SK-N-MC (cell line): ENCODE results near the gene CACNB4.

Experiments
- DNase-seq: peaks from one replicate; pipeline ENCODE4 v3.0.0-alpha.2; 2011; ENCODE audit warnings: low read depth, low spot score
- H3K27ac ChIP-seq: fragments of 200-600 bp; sonication (generic); 2 replicates; pipeline ENCODE4 v1.5.1; 2016; ENCODE audit warnings: mixed run types
- H3K36me3 ChIP-seq: fragments of 200-600 bp; sonication (generic); 2 replicates; pipeline ENCODE4 v1.6.1; 2017; ENCODE audit warnings: antibody characterized with exemption, low read length, mixed read lengths; ENCODE audit not compliant: insufficient read depth
- H3K4me3 ChIP-seq: fragments of 200-600 bp; sonication (generic); 2 replicates; pipeline ENCODE4 v1.5.1; 2016
- H3K9ac ChIP-seq: fragments of 200-600 bp; sonication (generic); 2 replicates; pipeline ENCODE4 v1.8.0; 2017; ENCODE audit warnings: mixed run types, mixed read lengths; ENCODE audit not compliant: insufficient read length
- H3K9me3 ChIP-seq: fragments of 200-600 bp; sonication (generic); 2 replicates; pipeline ENCODE4 v1.6.1; 2017; ENCODE audit warnings: low read depth, mild to moderate bottlenecking, antibody characterized with exemption, low read length, moderate library complexity, mixed read lengths
- EZH2 ChIP-seq: fragments of 200-600 bp; sonication (generic); IDR thresholded peaks from one replicate; pipeline ENCODE4 v1.6.1; 2017; ENCODE audit warnings: antibody characterized with exemption
- FOXP2 ChIP-seq: optimal IDR thresholded peaks from 2 replicates; pipeline ENCODE3; 2011; ENCODE audit warnings: mild to moderate bottlenecking, moderate library complexity; ENCODE audit not compliant: insufficient read depth; ENCODE audit errors: extremely low read length, control extremely low read depth
- POLR2AphosphoS5 ChIP-seq: IDR thresholded peaks from 2 replicates; pipeline ENCODE4 v1.6.1; 2012; ENCODE audit warnings: mild to moderate bottlenecking, low read depth, low read length, borderline replicate concordance

The CACNB4 gene

DNA sequence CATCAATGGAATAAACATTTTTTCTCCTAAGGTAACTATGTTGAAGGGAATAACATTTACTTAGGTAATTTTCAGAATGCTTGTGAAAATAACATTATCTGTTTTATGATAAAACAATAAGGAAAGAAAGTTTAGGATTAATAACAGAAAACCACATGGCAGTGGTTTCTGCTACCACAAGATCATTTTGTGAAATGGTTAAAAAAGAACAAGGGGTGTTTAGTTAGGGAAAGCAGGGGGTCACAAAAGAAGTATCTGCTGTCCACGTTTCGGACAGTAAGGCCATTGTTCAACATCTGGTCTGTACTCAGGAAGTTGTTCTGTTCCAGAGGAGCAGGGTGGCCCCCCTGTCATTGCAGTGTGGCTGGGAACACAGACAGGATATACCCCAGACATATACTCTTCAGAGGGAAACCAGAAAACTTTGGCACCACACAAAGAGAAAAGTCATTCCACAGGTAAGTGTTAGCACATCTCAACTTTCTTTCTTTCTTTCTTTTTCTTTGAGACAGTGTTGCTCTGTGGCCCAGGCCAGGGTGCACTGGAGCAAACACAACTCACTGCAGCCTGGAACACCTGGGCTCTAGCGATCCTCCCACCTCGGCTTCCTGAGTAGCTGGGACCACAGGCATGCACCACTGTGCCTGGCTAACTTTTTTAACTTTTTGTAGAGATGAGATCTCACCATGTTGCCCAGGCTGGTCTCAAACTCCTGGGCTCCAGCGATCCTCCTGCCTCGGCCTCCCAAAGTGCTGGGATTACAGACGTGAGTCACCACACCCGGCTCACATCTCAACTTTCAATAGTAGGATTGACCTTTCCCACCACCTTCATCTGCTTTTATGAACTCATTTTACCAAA, 255.8 kb downstream of the CACNB4 start:
- no peak for DNase-seq
- no peak for TF ChIP-seq EZH2
- no peak for TF ChIP-seq POLR2AphosphoS5
- no peak for TF ChIP-seq FOXP2

DNA sequence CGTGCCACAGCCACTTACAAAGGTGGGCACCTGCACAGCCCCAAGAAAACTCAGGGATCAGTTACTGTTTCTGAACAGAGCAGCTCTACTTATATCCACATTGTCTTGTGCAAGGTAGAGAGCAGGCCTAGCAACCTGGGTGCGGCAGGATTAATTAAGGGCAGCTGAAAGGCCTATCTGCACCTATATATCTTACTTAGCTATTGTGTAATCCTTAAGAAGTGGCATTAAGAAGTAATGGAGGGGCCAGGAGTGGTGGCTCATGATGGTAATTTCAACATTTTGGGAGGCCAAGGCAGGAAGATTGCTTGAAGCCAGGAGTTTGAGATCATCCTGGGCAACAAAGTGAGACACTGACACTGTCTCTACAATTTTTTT, 257.8 kb downstream of the CACNB4 start:
- H3K27ac ChIP-seq: no peak overlapping the region
- DNase-seq: no peak
- TF ChIP-seq EZH2 (no peak), POLR2AphosphoS5 (no peak), FOXP2 (no peak)
- H3K9ac ChIP-seq: no peak overlapping the region
- H3K36me3 ChIP-seq: no peaks in the 10 kb centered on the region
- H3K9me3 ChIP-seq: no peaks in the 10 kb centered on the region
- H3K4me3 ChIP-seq: no peak overlapping the region

More for the DNA sequence above, 255.8 kb downstream of the CACNB4 start:
- Histone ChIP-seq H3K9ac (no peak overlapping the region), H3K9me3 (no peaks in the 10 kb centered on the region), H3K27ac (no peak overlapping the region), H3K4me3 (no peak overlapping the region), H3K36me3 (no peaks in the 10 kb centered on the region)

DNA sequence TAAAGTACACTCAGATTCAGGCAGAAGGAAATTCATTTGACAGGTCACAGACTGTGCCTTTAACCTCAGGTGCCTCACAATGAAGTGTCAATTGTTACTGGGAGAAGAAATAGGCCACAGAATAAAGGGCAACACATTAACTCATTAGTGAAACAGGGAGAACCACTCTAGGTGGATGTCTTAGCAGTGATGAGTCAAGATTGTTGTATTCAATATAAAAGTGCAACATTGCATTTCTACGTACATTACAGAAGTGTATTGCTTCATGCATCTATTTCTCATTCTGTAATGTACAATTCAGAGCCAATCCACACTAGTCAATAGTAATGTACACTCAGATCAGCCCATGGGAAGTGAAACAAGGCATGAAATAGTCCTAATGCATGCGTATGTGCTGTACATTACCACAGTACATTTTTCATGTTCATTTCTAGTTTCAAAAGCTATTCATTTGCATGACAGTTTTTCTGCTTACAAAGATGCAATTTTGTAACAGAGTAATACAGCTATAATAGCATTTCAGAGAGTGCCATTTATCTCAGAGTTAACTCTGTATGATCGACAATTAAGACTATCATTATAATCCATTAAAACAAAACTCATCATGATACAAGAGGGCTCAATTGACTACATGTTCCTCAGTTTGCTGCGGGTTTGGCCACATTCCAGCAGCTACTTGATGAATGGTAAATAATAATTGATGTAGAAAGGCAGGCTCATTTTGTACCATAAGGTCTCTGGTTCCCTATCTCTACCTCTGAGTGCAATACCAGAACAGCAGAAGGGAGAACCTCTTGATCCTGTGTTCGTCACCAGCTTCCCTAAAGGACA, 258.4 kb downstream of the CACNB4 start:
- H3K4me3 ChIP-seq: no peak overlapping the region
- TF ChIP-seq EZH2 (no peak), FOXP2 (no peak), POLR2AphosphoS5 (no peak)
- no peak overlapping the region for H3K9ac ChIP-seq
- H3K27ac ChIP-seq: no peak overlapping the region
- H3K36me3 ChIP-seq: no peaks in the 10 kb centered on the region
- DNase-seq: no peak
- H3K9me3 ChIP-seq: no peaks in the 10 kb centered on the region

DNA sequence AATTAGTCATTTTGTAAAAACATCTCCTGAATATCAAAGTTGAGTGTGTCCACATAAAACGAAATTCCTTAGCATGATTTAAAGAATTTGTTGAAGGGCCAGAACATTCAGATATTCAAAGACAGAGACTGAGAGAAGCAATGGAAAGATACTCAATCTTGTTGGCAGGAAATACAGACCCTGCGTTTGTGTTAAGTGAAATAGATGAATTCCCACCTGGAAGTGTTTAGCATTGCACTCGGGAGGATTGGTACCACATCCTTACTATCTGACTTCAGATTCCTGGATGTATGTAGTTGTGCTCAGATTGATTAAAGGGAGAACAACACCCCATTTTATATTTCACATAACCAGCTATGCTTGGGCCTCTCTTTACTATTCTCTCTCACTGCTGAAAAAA, 260.9 kb downstream of the CACNB4 start:
- TF ChIP-seq FOXP2 (no peak), POLR2AphosphoS5 (no peak), EZH2 (no peak)
- Histone ChIP-seq H3K27ac (no peak overlapping the region), H3K9ac (no peak overlapping the region), H3K9me3 (no peaks in the 10 kb centered on the region), H3K36me3 (no peaks in the 10 kb centered on the region), H3K4me3 (no peak overlapping the region)
- DNase-seq: no peak

DNA sequence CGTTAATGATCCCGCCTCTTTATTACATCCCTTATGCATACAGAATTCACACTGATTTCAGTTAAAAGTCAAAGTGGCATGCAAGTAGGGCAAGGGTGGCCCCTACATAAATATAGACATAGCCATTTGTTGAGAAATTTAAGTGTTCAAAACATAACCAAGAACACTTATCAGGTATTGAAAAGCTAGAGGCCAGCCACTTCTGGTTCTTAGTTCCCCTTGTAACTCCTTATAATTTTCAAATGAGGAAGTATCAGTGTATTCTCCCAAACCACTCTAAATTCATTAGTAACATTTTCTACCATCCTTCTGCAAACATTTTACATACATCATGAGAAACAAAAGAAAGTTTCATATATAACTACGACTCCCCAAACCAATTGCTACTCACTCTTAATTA, 264.9 kb downstream of the CACNB4 start:
- Histone ChIP-seq H3K9ac (no peak overlapping the region), H3K27ac (no peak overlapping the region), H3K36me3 (no peaks in the 10 kb centered on the region), H3K4me3 (no peak overlapping the region), H3K9me3 (no peaks in the 10 kb centered on the region)
- no peak for DNase-seq
- TF ChIP-seq FOXP2 (no peak), POLR2AphosphoS5 (no peak), EZH2 (no peak)

DNA sequence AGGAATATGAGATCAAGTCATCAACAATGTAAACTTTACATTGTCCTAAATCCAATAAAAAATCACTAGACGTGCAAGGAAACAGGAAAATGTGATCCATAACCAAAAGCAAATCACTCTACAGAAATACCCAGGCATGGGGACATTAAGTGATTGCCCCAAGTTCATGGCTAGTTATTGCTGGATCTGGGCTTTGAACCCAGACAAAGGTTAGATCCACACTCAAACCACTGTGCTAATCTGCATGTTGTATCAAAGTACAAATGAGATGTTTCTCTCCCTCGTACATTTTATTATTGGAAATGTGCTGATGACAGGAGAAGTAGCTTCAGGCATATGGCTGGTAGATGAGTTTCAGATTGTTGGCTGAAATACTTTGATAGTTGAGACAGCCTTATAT, 267.9 kb downstream of the CACNB4 start:
- H3K4me3 ChIP-seq: no peak overlapping the region
- H3K9ac ChIP-seq: no peak overlapping the region
- TF ChIP-seq EZH2 (no peak), FOXP2 (no peak), POLR2AphosphoS5 (no peak)
- no peaks in the 10 kb centered on the region for H3K9me3 ChIP-seq
- H3K36me3 ChIP-seq: no peaks in the 10 kb centered on the region
- H3K27ac ChIP-seq: no peak overlapping the region
- no peak for DNase-seq

DNA sequence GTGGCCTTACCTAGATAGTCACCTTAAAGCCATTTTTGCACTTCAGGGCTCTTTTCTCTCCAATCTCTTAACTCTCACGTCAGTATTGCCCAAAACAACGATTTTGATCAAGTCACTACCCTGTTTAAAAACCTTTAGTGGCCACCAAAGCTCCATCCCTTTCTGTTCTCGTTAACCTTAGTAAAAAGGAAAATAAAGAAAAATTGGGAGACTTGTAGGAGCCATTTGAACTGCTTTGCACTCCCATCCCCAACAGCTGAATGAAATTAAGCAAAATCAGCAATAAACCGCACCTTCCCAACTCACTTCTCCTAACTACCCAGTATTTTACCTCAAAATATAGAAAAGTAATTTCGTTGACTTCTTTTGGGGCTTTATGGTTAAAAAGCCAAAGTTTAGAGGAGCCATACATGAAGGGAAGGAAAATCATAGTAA, 269.9 kb downstream of the CACNB4 start:
- no peak overlapping the region for H3K27ac ChIP-seq
- H3K4me3 ChIP-seq: peak overlapping the region; percentile 90
- DNase-seq: no peak

DNA sequence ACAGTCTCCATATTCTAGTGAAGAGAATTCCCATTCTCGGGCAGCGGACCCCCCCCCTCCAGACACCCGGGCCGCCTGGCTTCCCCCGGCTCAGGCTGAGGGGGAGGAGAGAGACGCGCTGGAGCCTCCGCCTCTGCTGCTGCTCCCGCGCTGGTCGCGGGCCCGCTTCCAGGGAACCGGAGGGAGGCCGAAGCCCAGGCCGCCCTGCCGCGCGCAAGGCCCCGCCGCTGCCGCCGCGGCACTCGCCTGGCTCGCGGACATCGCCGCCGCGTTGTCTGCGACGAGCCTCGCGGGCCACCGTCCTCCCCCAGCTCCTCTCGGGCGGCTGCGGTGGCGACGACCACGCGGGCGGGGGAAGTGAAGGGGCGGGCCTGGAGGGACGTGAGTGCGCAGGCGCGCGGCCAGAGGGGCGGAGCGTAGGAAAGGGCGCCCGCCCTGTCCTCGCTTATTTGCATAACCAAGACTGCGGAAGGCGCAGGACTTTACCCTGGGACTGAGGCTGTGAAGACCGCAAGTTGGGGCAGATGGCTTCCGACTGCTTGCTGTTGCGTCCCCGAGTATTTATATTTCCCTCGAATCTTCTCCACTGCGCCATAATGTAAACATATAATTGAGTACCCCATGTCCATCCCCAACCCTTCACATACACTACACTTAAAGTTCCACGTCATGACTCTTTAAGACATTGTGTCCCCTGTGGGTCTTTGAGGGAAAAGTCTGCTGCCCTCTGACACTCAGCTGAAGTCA, 270.5 kb downstream of the CACNB4 start, which contains the start of gene ARL5A:
Gene ARL5A (minus strand): TSS at position 279 of the 747 bp plus-strand sequence. CDS start 245 bp downstream, at position 34.
- Histone ChIP-seq H3K9me3 (no peaks in the 10 kb centered on the region), H3K36me3 (peaks cover 10% of the 10 kb centered on the region; the same call in 1 of the 2 replicates), H3K27ac (peak within 1 kb of the TSS; percentile 65; the same call in 1 of the 2 replicates), H3K9ac (peak within 1 kb of the TSS; percentile 89), H3K4me3 (peak within 1 kb of the TSS; percentile 90)
- DNase-seq: peak; percentile 55
- TF ChIP-seq FOXP2 (no peak), POLR2AphosphoS5 (peak; percentile 89), EZH2 (no peak)

More for the DNA sequence above, 269.9 kb downstream of the CACNB4 start:
- Histone ChIP-seq H3K9ac (peak overlapping the region; percentile 89), H3K36me3 (peaks cover 10% of the 10 kb centered on the region; the same call in 1 of the 2 replicates), H3K9me3 (no peaks in the 10 kb centered on the region)
- TF ChIP-seq EZH2 (no peak), FOXP2 (no peak), POLR2AphosphoS5 (no peak)
